ENCODE measurements around the gene PAX7. TPM values are rescaled to one million over a fixed set of nuclear protein-coding genes. Genes with fewer than 3 reads are reported as not detected.

The PAX7 gene
- total RNA-seq, 2 donors from 2014 or later: 0.32 TPM; not detected in 1

DNA sequence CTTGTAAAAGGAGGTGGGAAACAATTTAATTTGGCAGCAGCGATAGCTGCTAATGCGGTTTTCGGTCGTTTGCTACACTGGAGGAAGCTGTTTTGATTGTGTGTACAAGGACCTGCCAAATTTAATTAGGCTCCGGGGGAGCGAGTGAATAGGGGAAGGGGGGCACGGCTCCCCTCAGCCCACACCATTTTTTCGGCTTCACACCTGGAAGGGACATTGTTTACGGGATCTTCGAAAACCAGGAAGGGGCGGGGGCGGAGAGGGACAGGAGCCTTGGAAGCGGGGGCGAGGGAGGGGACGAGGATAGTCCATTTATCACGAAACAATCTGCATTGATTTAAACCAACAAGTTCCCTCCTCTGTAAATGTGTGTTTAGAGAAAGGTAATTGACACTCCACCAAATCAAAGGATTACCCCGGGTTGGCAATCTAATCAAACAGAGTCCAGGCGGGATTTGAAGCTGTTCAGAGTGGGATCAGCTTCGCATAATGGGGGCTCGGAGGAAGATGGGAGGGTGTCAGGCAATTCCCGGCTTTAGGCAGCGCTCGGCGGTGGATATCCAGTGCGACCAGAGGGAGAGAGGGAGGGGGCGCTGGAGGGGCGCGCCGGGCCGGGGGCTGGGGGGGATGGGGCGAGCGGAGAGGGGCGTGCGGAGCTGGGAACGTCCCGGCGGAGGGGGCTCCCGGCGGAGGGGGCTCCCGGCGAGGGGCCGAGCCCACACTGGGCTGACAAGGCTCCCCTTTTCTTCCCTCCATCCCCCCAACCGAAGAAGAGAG is 9.8 kb downstream of the PAX7 start:
- no peaks in the 10 kb centered on the region for H3K9me3 ChIP-seq
- intact Hi-C loops (cut with DNase I): no loop called here
- H3K36me3 ChIP-seq: no peaks in the 10 kb centered on the region
- no peak for TF ChIP-seq POLR2AphosphoS5 (IDR thresholded peaks at IDR 0.05)
- no peak overlapping the region for H3K27ac ChIP-seq
- DNase-seq (ENCODE audit: low spot score): no peak
- WGBS: 5% methylated on average over 39 of the region's 43 CpGs
- H3K4me3 ChIP-seq: no peak overlapping the region
- peaks cover 90% of the 10 kb centered on the region for H3K27me3 ChIP-seq (replicated peaks; ENCODE audit: insufficient read depth)
- H3K4me1 ChIP-seq (replicated peaks): peaks cover 5% of the 10 kb centered on the region

DNA sequence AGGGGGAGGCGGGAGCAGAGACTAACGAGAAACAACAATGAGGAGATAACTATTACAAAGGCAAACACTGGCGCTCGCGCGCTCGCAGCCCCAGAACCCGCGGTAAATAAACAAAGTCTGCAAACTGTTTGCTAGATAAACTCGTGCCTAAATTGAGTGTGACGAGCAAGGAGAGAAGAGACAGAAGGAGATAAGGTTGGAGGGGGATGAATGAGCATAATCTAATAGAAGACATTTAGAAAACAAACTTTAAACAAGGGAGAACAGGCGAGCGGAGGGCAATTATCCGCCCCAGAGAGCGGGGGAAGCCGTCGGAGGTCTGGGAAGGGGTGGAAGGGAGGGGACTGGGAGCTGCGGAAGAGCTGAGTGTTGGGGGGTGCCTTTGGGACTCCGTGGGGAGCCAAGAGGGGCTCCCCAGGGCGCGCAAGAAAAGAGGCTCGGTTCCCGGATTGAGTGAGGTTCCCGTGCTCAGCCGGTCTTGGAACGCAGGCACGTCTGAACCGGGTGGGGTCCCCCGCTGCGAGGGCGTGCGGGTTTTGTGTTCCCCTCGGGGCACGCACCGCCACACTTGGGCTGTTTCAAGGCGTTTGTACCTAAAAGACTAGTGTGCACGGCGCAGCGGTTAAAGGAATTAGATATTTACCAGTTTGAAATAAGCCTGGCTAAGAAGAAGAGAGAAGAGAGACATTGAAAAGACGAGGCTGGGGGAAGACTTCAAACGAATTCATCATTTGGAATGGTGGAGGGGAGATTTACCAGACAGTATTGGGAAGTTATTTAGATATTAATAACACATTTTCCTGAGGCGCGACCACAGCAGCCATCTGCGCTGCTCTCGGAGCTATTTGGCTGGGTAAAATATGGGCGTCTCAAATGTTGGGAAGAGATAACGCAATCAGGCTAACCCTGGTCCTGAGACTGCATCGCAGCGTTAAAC is 10.6 kb downstream of the PAX7 start:
- Histone ChIP-seq H3K36me3 (no peaks in the 10 kb centered on the region), H3K4me1 (replicated peaks) (peaks cover 5% of the 10 kb centered on the region)
- TF ChIP-seq POLR2AphosphoS5 (IDR thresholded peaks at IDR 0.05) (no peak), POLR2A (IDR thresholded peaks at IDR 0.05) (no peak)
- TF ChIP-seq, protein P1, sequence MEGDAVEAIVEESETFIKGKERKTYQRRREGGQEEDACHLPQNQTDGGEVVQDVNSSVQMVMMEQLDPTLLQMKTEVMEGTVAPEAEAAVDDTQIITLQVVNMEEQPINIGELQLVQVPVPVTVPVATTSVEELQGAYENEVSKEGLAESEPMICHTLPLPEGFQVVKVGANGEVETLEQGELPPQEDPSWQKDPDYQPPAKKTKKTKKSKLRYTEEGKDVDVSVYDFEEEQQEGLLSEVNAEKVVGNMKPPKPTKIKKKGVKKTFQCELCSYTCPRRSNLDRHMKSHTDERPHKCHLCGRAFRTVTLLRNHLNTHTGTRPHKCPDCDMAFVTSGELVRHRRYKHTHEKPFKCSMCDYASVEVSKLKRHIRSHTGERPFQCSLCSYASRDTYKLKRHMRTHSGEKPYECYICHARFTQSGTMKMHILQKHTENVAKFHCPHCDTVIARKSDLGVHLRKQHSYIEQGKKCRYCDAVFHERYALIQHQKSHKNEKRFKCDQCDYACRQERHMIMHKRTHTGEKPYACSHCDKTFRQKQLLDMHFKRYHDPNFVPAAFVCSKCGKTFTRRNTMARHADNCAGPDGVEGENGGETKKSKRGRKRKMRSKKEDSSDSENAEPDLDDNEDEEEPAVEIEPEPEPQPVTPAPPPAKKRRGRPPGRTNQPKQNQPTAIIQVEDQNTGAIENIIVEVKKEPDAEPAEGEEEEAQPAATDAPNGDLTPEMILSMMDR (IDR thresholded peaks at IDR 0.05): no peak

DNA sequence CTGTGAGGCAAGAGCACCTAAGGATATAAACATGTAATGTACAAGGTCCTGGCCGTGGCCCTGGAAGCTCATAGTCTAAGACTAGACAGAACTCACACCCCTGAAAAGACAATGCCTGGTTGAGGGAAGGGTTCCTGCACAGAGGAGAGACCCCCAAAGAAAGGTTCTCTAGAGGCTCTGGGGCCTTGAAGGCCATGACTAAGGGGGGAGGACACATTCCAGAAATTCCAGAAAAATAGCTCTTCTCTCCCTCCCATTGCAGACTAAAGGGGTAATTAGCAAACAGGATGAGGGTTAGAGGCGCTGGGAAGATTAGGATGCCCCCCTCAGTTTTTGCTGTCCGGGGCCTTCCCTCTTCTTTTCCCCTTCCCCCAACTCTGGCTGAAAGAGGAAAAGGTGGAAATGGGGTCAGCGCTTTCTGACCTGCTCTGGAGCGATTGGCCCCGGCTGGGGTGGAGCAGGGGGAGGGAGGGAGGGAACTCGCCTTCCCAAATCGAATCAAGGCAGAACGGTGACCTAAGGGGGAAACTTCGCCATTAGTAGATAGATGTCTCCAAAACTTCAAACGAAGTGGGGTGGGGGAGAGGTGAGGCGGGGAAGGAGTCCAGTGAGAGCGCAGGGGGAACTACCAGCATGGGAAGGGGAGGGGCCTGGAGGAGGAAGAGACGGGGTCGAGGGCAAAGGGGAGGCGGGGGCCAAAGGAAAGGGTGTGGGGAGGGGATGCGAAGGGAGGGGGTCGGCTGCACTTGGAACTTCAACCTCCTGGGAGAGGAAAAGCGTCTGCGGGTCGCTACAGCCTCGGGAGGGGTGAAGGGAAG is 11.8 kb downstream of the PAX7 start:
- Histone ChIP-seq H3K9me3 (no peaks in the 10 kb centered on the region), H3K27ac (no peak overlapping the region), H3K36me3 (no peaks in the 10 kb centered on the region), H3K4me1 (replicated peaks) (peaks cover 9% of the 10 kb centered on the region), H3K4me3 (no peak overlapping the region), H3K27me3 (replicated peaks; ENCODE audit: insufficient read depth) (peaks cover 85% of the 10 kb centered on the region)
- no peak for TF ChIP-seq POLR2AphosphoS5 (IDR thresholded peaks at IDR 0.05)
- TF ChIP-seq, protein P1 (IDR thresholded peaks at IDR 0.05): no peak
- no peak for TF ChIP-seq POLR2A (IDR thresholded peaks at IDR 0.05)
- intact Hi-C loops (cut with DNase I): no loop called here
- DNase-seq (ENCODE audit: low spot score): no peak
- WGBS: 8% methylated on average over 22 of the region's 22 CpGs

More for the DNA sequence above, 10.6 kb downstream of the PAX7 start:
- DNase-seq (ENCODE audit: low spot score): no peak
- Histone ChIP-seq H3K9me3 (no peaks in the 10 kb centered on the region), H3K4me3 (no peak overlapping the region), H3K27me3 (replicated peaks; ENCODE audit: insufficient read depth) (peaks cover 87% of the 10 kb centered on the region), H3K27ac (no peak overlapping the region)
- intact Hi-C loops (cut with DNase I): no loop called here
- 6% methylated on average over 49 of the region's 49 CpGs for WGBS

DNA sequence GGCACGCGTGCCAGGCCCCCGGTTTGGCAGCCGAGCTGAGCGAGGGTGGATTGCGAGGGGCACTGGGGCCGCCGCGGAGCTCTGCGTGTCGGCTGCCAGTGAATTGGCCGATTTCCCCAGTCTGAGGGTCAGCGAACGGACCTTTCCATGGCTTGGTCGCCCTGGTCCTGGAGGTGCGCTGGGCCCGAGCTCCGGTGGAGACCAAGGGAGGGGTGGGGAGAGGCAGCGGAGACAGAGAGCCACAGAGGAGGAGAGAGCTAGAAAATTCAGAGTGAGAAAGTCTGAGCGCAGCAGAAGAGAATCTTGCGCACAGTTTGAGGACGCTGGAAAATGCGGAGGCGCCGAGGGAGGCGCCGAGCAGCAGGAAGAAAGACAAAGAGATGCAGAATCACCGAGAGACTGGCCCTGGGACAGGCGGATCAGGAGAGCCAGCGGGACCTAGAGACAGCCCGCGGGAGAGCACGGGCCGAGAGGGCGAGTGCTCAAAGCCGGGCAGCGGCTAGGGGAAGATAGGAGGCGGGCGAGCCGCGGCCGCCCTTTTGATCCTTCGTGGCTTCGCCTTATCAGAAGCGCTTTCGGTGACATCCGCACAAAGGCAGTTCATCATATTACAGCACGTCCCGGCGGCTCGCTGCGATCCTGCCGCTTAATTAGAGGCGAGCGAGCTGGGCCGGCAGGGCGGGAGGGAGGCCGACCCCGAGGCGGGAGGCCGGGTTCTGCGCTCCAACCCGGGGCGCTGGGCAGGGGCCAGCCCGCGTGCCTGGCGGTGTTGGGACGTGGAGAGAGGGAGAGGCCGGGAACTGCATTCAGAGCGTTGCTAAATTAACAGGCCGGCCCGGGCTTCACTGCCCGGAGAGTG is 12.7 kb downstream of the PAX7 start:
- peaks cover 9% of the 10 kb centered on the region for H3K4me1 ChIP-seq (replicated peaks)
- intact Hi-C loops (cut with DNase I): no loop called here
- peaks cover 83% of the 10 kb centered on the region for H3K27me3 ChIP-seq (replicated peaks; ENCODE audit: insufficient read depth)
- TF ChIP-seq POLR2A (IDR thresholded peaks at IDR 0.05) (no peak), POLR2AphosphoS5 (IDR thresholded peaks at IDR 0.05) (no peak)
- TF ChIP-seq, protein P1 (IDR thresholded peaks at IDR 0.05): no peak
- no peaks in the 10 kb centered on the region for H3K36me3 ChIP-seq
- H3K4me3 ChIP-seq: no peak overlapping the region
- H3K27ac ChIP-seq: no peak overlapping the region
- under 1% methylated on average over 72 of the region's 73 CpGs for WGBS
- no peak for DNase-seq (ENCODE audit: low spot score)
- H3K9me3 ChIP-seq: no peaks in the 10 kb centered on the region

All from prostate gland (tissue), 2 donors.